IPS-NIHi7 (cell line): ENCODE measurements around the gene HJURP.
"Not testable (repeated sequence)": the region's sequence is repeated elsewhere in the genome, so short reads cannot be mapped to it uniquely, and the experiment has no call there.

Source experiments
- DNase-seq: peaks from one replicate; pipeline ENCODE4 v3.0.0; 2012; ENCODE audit warnings: mixed read lengths; ENCODE audit errors: extremely low spot score

Gene HJURP, protein sequence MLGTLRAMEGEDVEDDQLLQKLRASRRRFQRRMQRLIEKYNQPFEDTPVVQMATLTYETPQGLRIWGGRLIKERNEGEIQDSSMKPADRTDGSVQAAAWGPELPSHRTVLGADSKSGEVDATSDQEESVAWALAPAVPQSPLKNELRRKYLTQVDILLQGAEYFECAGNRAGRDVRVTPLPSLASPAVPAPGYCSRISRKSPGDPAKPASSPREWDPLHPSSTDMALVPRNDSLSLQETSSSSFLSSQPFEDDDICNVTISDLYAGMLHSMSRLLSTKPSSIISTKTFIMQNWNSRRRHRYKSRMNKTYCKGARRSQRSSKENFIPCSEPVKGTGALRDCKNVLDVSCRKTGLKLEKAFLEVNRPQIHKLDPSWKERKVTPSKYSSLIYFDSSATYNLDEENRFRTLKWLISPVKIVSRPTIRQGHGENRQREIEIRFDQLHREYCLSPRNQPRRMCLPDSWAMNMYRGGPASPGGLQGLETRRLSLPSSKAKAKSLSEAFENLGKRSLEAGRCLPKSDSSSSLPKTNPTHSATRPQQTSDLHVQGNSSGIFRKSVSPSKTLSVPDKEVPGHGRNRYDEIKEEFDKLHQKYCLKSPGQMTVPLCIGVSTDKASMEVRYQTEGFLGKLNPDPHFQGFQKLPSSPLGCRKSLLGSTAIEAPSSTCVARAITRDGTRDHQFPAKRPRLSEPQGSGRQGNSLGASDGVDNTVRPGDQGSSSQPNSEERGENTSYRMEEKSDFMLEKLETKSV

DNA sequence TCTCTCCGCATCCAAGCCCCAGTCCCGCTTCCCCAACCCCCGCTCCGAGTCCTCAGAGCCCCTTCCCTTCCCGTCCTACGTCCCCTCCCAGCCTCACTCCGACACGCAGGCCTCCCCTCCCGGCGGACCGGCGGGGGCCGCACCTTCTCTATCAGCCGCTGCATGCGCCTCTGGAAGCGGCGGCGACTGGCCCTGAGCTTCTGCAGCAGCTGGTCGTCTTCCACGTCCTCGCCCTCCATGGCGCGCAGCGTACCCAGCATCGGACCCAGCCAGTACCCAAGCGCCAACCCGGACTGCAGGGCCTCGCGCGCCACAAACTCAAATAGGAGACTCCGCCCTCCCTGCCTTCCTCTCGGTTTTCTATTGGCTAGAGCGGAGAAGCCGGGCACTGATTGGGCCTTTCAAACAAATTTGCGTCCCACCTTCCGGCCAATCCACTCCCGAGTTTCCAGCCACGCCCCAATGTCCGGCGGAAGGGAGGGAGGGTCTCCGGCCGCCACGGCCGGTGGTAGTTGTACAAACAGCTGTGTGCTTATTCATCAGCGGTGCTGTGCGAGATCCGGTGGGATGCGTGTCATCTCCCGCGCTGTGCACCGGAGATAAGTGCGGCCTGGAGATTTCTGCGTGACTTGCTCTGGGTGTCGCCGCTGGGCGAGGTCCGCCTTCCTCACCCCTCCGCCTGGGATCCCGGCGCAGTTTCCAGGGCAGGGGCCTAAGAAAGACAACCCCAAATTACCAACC is at the start of gene HJURP:
TSS of gene HJURP (minus strand) at position 295 of the 741 bp plus-strand sequence. CDS start at position 260, 35 bp downstream.
- DNase-seq: peak; percentile 99

DNA sequence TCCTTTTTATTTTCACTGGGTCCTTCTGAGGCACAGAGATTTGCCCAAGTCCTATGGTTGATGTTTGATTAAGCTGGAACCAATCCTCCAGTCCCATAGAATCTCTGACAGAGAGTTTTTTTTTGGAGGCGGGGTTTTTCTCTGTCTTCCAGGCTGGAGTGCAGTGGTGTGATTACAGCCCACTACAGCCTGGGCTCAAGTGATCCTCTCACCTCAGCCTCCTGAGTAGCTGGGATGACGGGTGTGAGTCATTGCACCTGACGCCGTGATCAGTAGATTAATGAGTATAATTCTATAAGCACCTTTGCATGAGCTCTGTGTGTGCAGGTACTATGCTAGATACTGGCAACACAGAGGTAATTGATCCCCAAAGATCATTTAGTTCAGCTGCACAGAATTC is 47.5 kb upstream of the HJURP start:
- no peak for DNase-seq

GRCh38 chr2:233901367-233901766 is 47.0 kb upstream of the HJURP start:
- DNase-seq: no peak

GRCh38 chr2:233896253-233896652 is 41.9 kb upstream of the HJURP start:
- DNase-seq: not testable (repeated sequence)

- no peak for DNase-seq
Measured at GRCh38 chr2:233892793-233893192, 38.5 kb upstream of the HJURP start.

DNA sequence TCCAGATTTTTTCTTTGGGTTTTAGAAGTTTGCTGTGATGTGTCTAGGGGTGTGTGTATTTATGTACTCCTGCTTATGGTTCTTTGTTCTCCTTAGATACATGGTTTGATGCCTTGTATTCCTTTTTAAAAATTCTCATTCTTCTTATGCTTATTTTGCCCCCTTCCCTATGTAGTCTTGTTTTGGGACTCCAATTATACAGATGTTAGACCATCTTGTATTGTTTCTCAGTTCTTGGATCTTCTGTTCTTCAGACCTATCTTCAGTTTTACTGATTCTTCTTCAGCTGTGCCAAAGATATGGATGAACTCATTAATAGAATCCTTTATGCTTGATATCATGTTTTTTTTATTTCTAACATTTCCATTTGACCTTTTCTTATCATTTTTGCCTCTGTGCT is 28.0 kb upstream of the HJURP start:
- no peak for DNase-seq

DNA sequence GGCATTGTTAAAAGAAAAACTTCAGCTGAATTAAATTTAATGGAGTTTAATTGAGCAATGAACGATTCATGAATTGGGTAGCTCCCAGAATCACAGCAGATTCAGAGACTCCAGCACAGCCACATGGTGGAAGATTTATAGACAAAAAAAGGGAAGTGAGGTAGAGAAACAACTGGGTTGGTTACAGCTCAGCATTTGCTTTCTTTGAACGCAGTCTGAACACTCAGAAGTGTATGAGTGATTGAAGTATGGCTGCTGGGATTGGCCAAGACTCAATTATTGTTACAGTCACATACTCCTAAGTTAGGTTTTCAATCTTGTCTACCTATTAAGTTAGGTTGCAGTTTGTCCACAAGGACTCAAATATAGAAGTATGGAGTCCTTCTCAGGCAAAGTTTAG is 17.8 kb upstream of the HJURP start:
- not testable (repeated sequence) for DNase-seq

DNA sequence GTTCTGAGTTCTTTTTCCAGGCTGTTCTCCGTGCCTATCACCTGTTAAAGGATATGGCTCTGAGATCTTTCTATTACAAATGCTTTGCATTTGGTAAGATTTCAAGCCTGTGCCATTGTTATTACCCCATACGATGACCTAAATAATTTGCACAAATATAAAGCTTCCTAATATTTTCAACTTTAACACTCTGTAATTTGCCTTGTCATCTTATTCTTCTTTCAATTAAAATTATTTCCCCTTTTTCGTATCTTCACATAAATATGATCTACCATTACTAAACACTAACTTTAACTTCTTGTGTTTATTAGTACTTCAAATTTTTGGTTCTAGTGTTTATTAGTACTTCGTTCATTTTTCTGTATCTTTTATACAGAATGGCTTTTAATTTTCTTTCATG is 17.1 kb upstream of the HJURP start:
- DNase-seq: no peak

DNA sequence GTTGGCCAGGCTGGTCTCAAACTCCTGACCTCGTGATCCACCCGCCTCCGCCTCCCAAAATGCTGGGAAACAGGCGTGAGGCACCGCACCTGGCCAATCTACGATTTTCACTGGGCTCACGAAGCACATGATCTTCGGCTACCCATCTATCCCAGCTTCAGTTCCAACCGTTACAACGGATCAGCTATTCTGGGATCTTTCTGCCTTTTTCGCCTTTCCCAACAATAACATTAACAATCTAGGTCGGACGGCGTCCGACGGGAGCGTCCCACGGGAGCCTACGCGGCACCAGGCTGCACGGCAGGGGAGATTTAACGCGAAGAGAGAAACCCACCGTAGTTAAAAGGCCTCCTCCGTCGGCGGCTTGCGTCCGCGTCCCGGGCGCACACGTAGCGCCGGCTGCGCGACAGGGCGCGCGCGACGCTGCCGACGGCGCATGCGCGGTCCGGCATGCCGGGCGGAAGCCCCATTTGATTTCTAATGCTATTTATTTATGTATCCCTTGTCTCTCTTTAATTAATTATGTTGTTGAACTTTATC is 13.7 kb upstream of the HJURP start, which contains the start of gene MSL3B:
TSS of gene MSL3B (minus strand) at position 394 of the 540 bp plus-strand sequence.
- peak; percentile 85 for DNase-seq

GRCh38 chr2:233866479-233866878 is 12.1 kb upstream of the HJURP start:
- no peak for DNase-seq

DNA sequence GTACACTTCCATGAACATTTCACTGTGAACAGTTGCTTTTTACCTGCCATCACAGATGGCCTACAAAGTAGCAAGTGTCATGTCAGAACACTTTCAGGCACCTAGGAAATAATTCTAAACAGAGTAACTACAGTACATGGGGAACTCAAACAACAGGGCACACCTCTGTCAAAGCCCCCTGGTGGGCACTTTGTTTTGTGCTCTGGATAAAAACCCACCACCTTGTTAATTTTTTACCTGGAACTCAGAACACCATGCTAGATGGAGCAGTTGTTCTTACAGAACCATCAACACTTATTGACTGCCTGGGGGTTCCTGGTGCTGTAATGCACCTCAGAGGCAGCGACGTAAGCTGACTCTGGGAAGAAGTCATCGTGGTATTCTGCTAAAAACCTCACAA is 11.5 kb upstream of the HJURP start:
- DNase-seq: peak; percentile 31

DNA sequence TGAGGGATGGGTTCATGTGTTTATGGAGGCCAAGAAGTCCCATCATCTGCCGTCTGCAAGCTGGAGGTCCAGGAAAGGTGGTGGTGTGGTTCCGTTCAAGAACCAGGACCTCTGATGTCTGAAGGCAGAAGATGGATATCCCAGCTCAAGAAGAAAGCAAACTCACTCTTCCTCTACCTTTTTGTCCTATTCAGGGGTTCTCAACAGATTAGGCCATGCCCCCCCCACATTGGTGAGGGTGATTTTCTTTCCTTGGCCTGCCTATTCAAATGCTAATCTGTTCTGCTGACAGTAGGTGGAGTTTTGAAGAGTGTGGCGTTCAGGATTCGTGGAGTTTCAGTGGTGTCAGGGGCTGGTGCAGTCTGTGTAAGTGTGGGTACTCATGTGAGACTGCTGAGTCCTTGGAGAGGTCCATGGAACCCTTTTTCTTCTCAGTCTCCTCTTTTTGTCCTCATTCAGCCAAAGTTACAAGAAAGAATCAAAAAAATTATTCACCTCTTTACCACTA is 8.0 kb upstream of the HJURP start:
- no peak for DNase-seq

GRCh38 chr2:233858331-233858730 is 4.0 kb upstream of the HJURP start:
- no peak for DNase-seq

- peak; percentile 57 for DNase-seq
Measured at GRCh38 chr2:233857511-233858141, 3.3 kb upstream of the HJURP start.

DNA sequence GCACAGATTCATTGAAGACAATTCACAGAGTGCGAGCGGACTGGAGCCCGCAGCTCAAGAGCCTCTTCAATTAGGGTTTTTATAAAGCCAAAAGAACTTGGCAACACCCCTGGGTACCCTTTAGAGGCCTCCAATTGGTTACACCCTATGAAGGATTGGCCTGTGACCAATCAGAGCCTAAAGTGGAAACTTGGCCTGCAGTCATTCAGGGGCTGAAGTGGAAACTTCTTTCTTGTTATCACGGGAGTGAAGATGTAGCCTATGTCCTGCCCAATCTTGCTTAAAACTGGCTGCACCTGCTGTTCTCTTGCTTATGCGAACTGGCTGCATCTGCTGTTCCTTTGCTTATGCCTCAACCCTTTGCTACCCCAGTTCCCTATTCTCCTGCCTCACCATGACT is 1.8 kb upstream of the HJURP start:
- no peak for DNase-seq

- no peak for DNase-seq
Measured at GRCh38 chr2:233855345-233855744, 1.0 kb upstream of the HJURP start.

DNA sequence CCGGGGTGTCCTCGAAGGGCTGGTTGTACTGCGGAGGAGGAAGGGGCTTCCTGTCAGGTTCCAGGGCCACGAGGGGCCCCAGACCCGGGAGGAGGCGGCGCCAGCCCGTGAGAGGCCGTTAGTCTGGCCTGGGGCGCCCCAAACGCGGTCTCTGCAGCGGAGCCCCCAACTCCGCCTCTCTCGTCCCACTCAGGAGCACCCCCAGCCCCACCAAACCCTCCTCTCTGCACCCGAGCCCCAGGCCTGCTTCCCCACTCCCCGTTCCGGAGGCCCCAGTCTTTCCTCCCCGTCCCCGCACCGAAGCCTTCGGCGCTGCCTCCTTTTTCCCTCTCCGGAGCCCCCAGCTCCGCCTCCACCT is 473 bp downstream of the HJURP start:
- DNase-seq: no peak

DNA sequence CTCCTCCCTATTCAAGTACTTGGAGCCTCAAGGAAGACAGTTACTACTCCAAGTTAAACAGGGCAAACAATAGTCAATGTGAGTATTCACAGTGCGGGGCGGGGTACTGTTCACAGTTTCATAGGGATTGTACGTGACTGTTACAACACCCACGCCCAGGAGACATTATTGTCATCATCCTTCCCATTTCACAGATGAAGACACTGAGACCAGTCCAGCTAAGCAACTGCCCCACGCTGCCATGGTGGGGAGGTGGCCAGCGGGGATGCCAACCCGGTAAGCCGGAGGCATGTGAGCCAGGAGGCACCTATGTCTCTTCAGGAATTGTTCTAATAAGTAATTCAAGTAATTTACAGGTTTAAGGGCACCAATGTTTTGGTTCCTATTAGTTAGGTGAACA is 982 bp downstream of the HJURP start:
- DNase-seq: no peak

DNA sequence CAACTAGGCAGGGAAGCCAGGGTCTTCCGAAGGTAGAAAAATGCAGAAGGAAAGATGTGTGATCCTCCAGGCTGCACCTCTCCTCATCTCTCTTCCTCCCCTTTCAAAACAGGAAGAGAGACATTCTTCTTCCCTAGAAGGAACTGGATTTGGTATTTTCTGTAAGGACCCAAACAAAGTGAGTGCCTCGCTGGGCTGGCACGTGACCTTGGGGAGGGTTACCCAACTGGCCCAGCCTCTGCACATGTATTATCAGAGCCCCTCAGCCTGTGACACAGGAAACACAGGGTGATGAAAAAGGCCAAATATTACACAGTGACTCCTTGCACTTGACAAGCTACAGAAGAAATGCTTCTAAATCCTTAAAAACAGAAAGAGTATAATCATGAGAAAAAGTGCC is 2.3 kb downstream of the HJURP start:
- DNase-seq: no peak

DNA sequence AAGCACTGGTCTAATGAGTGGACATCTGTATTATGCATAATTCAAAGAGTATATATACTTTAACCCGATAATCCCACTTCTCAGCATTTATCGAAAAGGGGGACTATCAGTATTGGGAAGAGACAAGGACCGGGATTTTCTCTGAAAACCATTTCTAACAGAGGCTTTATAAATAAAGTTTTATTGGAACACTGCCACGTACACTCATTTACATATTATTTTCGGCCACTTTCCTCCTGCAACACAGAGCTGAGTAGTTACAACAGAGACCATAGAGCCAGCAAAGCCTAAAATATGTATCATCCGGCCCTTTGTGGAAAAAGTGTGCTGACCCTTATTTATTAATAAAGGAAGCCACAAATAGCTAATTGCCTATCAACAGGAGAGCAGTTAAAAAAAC is 3.2 kb downstream of the HJURP start:
- no peak for DNase-seq

DNA sequence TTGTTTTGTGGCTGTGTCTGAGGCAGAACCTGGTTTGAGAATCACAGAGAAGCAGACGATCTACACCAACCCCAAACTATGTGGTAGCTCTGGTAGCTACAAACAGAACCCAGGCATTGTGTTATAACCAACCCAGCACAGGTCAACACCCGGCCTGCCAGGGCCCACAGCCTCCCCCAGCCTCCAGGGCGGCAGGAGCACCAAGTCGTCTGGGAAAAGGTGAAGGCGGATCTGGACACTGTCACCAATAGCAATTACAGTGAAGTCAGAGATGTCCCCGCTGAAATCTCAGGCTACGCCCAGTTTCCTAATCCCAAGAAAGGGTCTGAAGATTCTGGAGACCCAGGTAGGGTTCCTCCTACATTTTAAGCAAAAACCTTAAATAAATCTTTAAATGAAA is 3.6 kb downstream of the HJURP start:
- no peak for DNase-seq
